HG02763 (cell line): Measurements from ENCODE around the gene CCDC85C.

Experiments
- ATAC-seq: cut with Tn5 transposase; IDR thresholded peaks from one replicate; pipeline ENCODE4 v1.9.1; 2021; ENCODE audit warnings: mild to moderate bottlenecking, moderate library complexity; ENCODE audit not compliant: unreplicated experiment

The CCDC85C gene

GRCh38 chr14:99460793-99461192, 143.2 kb downstream of the CCDC85C start:
- no peak for ATAC-seq

GRCh38 chr14:99459481-99460100, 144.4 kb downstream of the CCDC85C start:
- ATAC-seq, result no peak

DNA sequence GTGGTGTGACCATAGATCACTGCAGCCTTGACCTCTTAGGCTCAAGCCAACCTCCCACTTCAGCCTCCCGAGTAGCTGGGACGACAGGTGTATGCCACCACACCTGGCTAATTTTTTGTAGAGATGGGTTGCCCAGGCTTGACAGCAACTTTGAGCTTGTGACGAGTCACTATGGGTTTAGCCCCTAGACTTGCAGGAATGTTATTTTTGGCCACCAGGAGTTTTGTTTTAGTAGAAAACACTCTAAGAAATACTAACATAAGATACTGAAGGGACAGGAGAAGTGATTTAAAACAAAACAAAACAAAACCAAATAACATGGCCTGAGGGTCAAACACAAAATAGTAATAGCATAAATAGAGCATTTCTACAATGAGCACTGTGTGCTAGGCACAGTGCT, 149.8 kb downstream of the CCDC85C start:
- no peak for ATAC-seq

DNA sequence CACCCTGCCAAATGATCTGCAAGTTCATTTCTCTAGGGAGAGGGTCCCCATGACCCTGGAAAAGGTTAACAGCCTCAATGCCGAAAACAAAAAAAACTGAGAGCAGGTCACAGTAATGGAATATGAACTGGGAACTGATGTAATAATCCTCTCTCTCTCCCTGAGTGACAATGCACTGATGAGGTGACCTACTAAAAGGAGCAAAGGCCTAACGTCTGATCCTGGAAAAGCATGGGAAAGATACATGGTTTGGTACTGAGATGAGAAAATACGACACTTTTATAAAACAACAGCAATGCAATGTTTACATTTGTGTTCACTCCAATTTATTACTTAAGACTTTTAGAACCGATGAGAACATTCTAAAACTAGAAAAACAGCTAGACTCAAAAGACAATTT, 151.0 kb downstream of the CCDC85C start:
- ATAC-seq, result no peak

DNA sequence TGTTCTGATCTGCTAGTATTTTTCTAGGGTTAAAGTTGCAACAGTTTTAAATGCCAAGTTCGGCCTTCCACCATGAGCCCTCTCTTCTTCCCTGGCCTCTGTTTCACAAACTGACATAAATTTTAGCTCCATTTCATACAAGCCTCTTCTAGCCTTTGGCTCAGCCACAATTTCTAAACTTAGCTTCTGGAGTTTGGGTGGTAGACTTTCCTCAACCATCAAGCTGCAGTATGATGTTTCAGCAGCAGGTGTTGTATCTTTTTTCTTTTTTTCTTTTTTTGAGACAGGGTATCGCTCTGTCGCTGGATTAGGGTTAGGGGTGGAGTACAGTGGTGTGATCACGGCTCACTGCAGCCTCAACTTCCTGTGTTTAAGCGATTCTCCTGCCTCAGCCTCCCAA, 152.8 kb downstream of the CCDC85C start:
- ATAC-seq, result no peak

DNA sequence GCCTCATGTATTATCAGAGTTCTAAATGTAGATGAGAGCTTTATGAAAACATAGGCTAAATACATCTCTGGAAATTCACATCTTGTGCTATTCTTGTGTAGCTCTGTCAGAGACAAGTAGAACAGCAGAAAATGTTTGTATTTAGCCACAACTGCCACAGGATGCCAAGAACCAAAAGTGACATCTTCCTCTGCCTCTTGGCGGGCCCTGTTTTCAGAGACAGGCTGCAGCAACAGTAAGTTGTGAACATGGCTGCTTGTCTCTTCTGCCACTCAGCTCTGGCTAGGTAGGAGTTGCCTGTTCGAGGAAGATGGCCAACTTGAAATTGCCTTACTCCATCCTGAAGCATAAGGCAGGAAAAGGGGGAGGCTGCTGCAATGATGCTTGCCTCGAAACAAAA, 153.7 kb downstream of the CCDC85C start:
- ATAC-seq, result no peak
